KMS-11 (cell line): ENCODE data around the gene VAT1.

Source experiments
- H2AFZ ChIP-seq: fragments of 200-600 bp; sonication (generic); 2 replicates; pipeline ENCODE4 v1.6.1; 2016; ENCODE audit warnings: antibody characterized with exemption, mixed run types, low read depth
- H3K27ac ChIP-seq: fragments of 200-600 bp; sonication (generic); 2 replicates; pipeline ENCODE4 v1.6.1; 2016; ENCODE audit warnings: mild to moderate bottlenecking, mixed run types
- H3K27me3 ChIP-seq: fragments of 200-600 bp; sonication (generic); 2 replicates; pipeline ENCODE4 v1.6.1; 2017; ENCODE audit warnings: mild to moderate bottlenecking, low read depth, mixed run types, moderate library complexity; ENCODE audit not compliant: insufficient read depth
- H3K36me3 ChIP-seq: fragments of 200-600 bp; sonication (generic); 2 replicates; pipeline ENCODE4 v1.6.1; 2017; ENCODE audit warnings: mild to moderate bottlenecking, mixed run types; ENCODE audit not compliant: insufficient read depth
- H3K4me1 ChIP-seq: fragments of 200-600 bp; sonication (generic); 2 replicates; pipeline ENCODE4 v1.6.1; 2016; ENCODE audit warnings: mild to moderate bottlenecking, low read depth, mixed run types; ENCODE audit not compliant: poor library complexity, severe bottlenecking
- H3K4me2 ChIP-seq: fragments of 200-600 bp; sonication (generic); 2 replicates; pipeline ENCODE4 v1.7.0; 2016; ENCODE audit warnings: mild to moderate bottlenecking, mixed run types
- H3K4me3 ChIP-seq: fragments of 200-600 bp; sonication (generic); IDR thresholded peaks from 2 replicates; pipeline ENCODE4 v1.6.1; 2017; ENCODE audit warnings: low read depth, low read length, mixed read lengths; ENCODE audit not compliant: insufficient read depth
- H3K79me2 ChIP-seq: fragments of 200-600 bp; sonication (generic); 2 replicates; pipeline ENCODE4 v1.6.1; 2016; ENCODE audit warnings: low read depth, mixed run types; ENCODE audit not compliant: insufficient read depth
- H3K9ac ChIP-seq: fragments of 200-600 bp; sonication (generic); 2 replicates; pipeline ENCODE4 v1.6.1; 2016; ENCODE audit warnings: mild to moderate bottlenecking, mixed run types
- H4K20me1 ChIP-seq: fragments of 200-600 bp; sonication (generic); 2 replicates; pipeline ENCODE4 v1.6.1; 2016; ENCODE audit warnings: mild to moderate bottlenecking, mixed run types; ENCODE audit not compliant: insufficient read depth
- CTCF ChIP-seq: fragments of 200-600 bp; sonication (generic); conservative IDR thresholded peaks from 2 replicates; pipeline ENCODE4 v1.6.1; 2017; ENCODE audit warnings: low read depth, mild to moderate bottlenecking, antibody characterized with exemption, low read length, moderate library complexity, mixed read lengths

The VAT1 gene

GRCh38 chr17:43021741-43022512 is at the start of gene VAT1:
VAT1 (minus strand) TSS chr17:43022385; CDS start chr17:43022322, 63 bp downstream.
- no peak for TF ChIP-seq CTCF

GRCh38 chr17:43070872-43071271 is 48.7 kb upstream of the VAT1 start:
- H3K4me1 ChIP-seq: no peaks in the 10 kb centered on the region
- H3K4me3 ChIP-seq: no peak overlapping the region
- H3K79me2 ChIP-seq: no peaks in the 10 kb centered on the region
- no peaks in the 10 kb centered on the region for H3K27me3 ChIP-seq
- peaks cover 5% of the 10 kb centered on the region; the same call in 1 of the 2 replicates for H3K36me3 ChIP-seq
- H3K9ac ChIP-seq: no peak overlapping the region
- no peak overlapping the region for H3K4me2 ChIP-seq
- no peak for TF ChIP-seq CTCF
- no peaks in the 10 kb centered on the region for H4K20me1 ChIP-seq
- no peak overlapping the region for H3K27ac ChIP-seq
- H2AFZ ChIP-seq: no peak overlapping the region

More at GRCh38 chr17:43021741-43022512, at the start of gene VAT1:
- Histone ChIP-seq H3K4me3 (no peak within 1 kb of the TSS), H3K4me2 (peak within 1 kb of the TSS; percentile 67), H3K36me3 (no peaks in the 10 kb centered on the region), H3K79me2 (no peaks in the 10 kb centered on the region), H3K4me1 (peaks cover 18% of the 10 kb centered on the region), H4K20me1 (no peaks in the 10 kb centered on the region), H3K27ac (no peak within 1 kb of the TSS), H3K9ac (peak within 1 kb of the TSS; percentile 32; the same call in 1 of the 2 replicates), H2AFZ (peak within 1 kb of the TSS; percentile 93), H3K27me3 (no peaks in the 10 kb centered on the region)

GRCh38 chr17:43070257-43070656 is 48.1 kb upstream of the VAT1 start:
- no peak for TF ChIP-seq CTCF
- no peak overlapping the region for H3K4me3 ChIP-seq
- H3K4me1 ChIP-seq: no peaks in the 10 kb centered on the region
- H4K20me1 ChIP-seq: no peaks in the 10 kb centered on the region
- peaks cover 5% of the 10 kb centered on the region; the same call in 1 of the 2 replicates for H3K36me3 ChIP-seq
- no peaks in the 10 kb centered on the region for H3K27me3 ChIP-seq
- H3K79me2 ChIP-seq: no peaks in the 10 kb centered on the region
- no peak overlapping the region for H2AFZ ChIP-seq
- H3K9ac ChIP-seq: no peak overlapping the region
- no peak overlapping the region for H3K27ac ChIP-seq
- no peak overlapping the region for H3K4me2 ChIP-seq

GRCh38 chr17:43069368-43069898 is 47.2 kb upstream of the VAT1 start:
- Histone ChIP-seq H4K20me1 (no peaks in the 10 kb centered on the region), H3K36me3 (peaks cover 2% of the 10 kb centered on the region; the same call in 1 of the 2 replicates), H3K4me3 (no peak overlapping the region), H3K79me2 (no peaks in the 10 kb centered on the region), H3K4me2 (no peak overlapping the region), H3K9ac (no peak overlapping the region), H3K4me1 (no peaks in the 10 kb centered on the region), H3K27me3 (no peaks in the 10 kb centered on the region), H2AFZ (no peak overlapping the region), H3K27ac (no peak overlapping the region)
- TF ChIP-seq CTCF: no peak
